Measurements from ENCODE around the gene IL6. TPM values are rescaled to one million over a fixed set of nuclear protein-coding genes. Genes with fewer than 3 reads are reported as not detected.
"Not testable (repeated sequence)": the region's sequence is repeated elsewhere in the genome, so short reads cannot be mapped to it uniquely, and the experiment has no call there.

IL6 gene
- total RNA-seq, 1 donor: 36.0 TPM

DNA sequence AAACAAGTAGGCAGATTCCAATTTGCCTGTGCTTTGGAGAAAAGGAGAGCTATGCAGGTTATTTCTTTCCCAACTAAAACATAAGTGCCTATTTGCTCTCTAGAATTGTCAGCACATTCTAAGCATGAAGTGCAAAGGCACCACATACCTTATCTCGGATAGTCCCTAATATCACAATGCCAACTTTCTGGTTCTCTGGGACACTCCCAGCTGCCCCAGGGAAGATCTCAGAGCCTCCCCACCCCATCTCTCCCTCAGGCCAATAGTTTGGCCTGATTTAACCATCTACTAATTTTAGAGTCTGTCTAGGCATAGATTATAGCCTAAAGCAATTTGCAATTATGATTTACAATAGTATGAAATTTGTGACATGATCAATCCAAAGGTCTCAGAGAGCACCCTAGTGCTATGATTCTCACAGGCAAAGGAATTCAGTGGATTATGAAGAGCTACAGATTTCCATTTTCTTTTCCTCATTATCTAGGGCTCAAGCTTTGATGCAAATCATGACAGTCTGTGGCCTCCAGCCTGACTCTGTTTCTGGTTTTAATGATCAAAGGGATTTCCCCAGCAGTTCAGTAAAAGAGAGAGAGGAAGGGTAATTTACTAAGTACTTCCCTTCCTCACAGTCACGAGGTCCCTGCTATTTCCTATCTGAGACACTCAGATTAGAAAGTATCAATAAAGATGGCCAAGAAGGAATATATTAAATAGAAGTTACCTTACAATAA is 29.0 kb upstream of the IL6 start:
- H3K4me3 ChIP-seq (ENCODE audit: low read length): no peak overlapping the region
- no peaks in the 10 kb centered on the region for H3K27me3 ChIP-seq (ENCODE audit: insufficient read depth, low read length)
- no peaks in the 10 kb centered on the region for H3K9me3 ChIP-seq (ENCODE audit: low read depth, low read length)
- H3K4me1 ChIP-seq (ENCODE audit: insufficient read depth, low read length): peaks cover 71% of the 10 kb centered on the region

DNA sequence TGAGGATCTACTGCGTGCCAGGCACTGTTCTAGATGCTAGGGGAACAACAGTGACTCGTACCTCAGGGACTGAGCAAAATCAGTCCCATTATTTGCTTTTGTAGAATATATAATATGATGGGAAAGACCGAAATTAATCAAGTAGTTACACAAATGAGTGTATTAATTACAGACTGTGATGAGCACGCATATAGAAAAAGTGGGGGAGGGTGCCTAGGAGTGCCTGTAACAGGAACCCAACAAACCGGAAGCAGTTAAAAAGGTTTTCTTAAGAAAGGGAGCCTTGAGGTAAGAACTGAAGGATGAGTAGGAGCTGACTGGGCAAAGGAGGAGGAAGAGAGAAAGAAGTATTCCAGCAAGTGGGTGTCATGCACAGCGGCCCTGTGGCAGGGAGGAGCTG is 28.2 kb upstream of the IL6 start:
- H3K4me3 ChIP-seq (ENCODE audit: low read length): no peak overlapping the region
- no peaks in the 10 kb centered on the region for H3K9me3 ChIP-seq (ENCODE audit: low read depth, low read length)
- H3K4me1 ChIP-seq (ENCODE audit: insufficient read depth, low read length): peaks cover 72% of the 10 kb centered on the region
- no peaks in the 10 kb centered on the region for H3K27me3 ChIP-seq (ENCODE audit: insufficient read depth, low read length)

DNA sequence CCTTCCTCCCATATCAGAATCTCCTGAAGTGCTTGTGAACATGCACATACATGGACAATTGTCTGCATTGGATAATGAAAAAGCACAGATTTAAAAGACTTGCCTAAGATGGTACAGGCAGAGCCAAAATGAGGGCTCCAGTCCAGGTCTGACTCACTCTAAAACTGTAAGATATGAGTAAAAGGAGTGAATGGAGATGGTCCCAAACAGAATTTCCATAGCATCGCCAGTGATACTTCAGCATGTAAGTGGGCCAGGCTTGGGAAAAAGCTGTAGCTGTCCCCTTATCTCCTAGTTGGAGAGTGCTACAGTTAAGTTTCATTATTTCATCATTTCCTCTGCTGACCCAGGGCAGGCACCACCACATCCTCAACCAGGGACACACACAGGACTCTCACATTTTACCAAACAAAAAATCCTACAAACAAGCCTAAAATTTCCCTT is 26.4 kb upstream of the IL6 start:
- H3K4me1 ChIP-seq (ENCODE audit: insufficient read depth, low read length): peaks cover 65% of the 10 kb centered on the region
- no peaks in the 10 kb centered on the region for H3K27me3 ChIP-seq (ENCODE audit: insufficient read depth, low read length)
- H3K9me3 ChIP-seq (ENCODE audit: low read depth, low read length): no peaks in the 10 kb centered on the region
- no peak overlapping the region for H3K4me3 ChIP-seq (ENCODE audit: low read length)

DNA sequence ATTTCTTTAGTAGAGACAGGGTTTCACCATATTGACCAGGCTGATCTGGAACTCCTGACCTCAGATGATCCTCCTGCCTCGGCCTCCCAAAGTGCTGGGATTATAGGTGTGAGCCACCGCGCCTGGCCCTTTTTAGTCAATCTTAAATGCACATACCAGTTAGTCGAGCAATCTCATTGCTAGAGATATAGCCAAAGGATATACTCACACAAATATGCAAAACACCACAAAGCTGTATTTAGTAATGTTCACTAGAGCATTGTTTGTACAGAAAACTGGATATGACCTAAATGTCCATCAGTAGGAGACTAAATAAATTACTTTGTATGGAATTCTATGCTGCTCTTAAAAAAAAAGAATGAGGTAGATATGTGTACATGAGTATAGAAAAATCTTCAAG is 24.5 kb upstream of the IL6 start:
- Histone ChIP-seq H3K4me3 (ENCODE audit: low read length) (no peak overlapping the region), H3K9me3 (ENCODE audit: low read depth, low read length) (no peaks in the 10 kb centered on the region)

DNA sequence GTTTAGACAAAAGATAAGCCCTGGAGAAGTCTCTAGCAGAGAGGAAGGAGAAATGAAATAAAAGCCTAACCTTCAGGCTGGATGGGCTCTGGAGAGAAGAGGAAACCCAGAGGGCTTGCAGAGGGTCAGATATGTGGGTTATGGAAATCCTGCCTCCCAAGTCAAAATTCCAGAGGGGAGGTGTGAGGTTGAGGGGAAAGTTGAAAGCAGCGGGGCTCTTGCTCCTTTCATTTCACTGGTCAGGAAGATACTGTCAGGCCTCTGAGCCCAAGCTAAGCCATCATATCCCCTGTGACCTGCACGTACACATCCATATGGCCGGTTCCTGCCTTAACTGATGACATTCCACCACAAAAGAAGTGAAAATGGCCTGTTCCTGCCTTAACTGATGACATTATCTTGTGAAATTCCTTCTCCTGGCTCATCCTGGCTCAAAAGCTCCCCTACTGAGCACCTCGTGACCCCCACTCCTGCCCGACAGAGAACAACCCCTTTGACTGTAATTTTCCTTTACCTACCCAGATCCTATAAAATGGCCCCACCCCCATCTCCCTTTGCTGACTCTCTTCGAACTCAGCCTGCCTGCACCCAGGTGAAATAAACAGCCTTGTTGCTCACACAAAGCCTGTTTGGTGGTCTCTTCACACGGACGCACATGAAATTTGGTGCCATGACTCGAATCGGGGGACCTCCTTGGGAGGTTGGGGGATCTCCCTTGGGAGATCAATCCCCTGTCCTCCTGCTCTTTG is 23.7 kb upstream of the IL6 start:
- H3K4me3 ChIP-seq (ENCODE audit: low read length); H3K27me3 ChIP-seq (ENCODE audit: insufficient read depth, low read length); H3K9me3 ChIP-seq (ENCODE audit: low read depth, low read length): not testable (repeated sequence)
- H3K4me1 ChIP-seq (ENCODE audit: insufficient read depth, low read length): peaks cover 42% of the 10 kb centered on the region

More for the DNA sequence above, 24.5 kb upstream of the IL6 start:
- Histone ChIP-seq H3K27me3 (ENCODE audit: insufficient read depth, low read length) (no peaks in the 10 kb centered on the region), H3K4me1 (ENCODE audit: insufficient read depth, low read length) (peaks cover 50% of the 10 kb centered on the region)

DNA sequence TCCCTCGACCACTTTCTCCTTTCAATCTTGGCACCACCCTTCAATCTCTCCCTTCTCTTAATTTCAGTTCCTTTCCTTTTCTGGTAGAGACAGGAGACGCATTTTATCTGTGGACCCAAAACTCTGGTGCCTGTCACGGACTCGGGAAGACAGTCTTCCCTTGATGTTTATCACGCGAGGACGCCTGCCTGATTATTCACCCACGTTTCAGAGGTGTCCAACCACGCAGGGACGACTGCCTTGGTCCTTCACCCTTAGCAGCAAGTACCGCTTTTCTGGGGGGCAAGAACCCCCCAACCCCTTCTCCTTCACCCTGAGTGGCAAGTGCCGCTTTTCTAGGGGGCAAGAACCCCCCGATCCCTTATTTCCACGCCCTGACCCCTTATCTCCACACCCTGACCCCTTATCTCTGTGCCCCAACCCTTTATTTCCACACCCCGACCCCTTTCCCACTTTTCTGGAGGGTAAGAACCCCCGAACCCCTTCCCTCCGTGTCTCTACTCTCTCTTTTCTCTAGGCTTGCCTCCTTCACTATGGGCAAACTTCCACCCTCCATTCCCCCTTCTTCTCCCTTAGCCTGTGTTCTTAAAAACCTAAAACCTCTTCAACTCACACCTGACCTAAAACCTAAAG is 22.9 kb upstream of the IL6 start:
- not testable (repeated sequence) for H3K4me3 ChIP-seq (ENCODE audit: low read length); H3K27me3 ChIP-seq (ENCODE audit: insufficient read depth, low read length); H3K9me3 ChIP-seq (ENCODE audit: low read depth, low read length)

DNA sequence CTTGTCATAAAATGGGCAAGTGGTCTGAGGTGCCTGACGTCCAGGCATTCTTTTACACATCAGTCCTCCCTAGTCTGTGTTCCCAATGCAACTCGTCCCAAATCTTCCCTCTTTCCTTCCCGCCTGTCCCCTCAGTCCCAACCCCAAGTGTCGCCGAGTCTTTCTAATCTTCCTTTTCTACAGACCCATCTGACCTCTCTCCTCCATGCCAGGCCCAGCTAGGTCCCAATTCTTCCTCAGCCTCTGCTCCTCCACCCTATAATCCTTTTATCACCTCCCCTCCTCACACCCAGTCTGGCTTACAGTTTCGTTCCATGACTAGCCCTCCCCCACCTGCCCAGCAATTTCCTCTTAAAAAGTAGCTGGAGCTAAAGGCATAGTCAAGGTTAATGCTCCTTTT is 22.3 kb upstream of the IL6 start:
- H3K4me1 ChIP-seq (ENCODE audit: insufficient read depth, low read length): peaks cover 31% of the 10 kb centered on the region
- H3K9me3 ChIP-seq (ENCODE audit: low read depth, low read length); H3K4me3 ChIP-seq (ENCODE audit: low read length); H3K27me3 ChIP-seq (ENCODE audit: insufficient read depth, low read length): not testable (repeated sequence)

More for the DNA sequence above, 22.9 kb upstream of the IL6 start:
- H3K4me1 ChIP-seq (ENCODE audit: insufficient read depth, low read length): peaks cover 34% of the 10 kb centered on the region

DNA sequence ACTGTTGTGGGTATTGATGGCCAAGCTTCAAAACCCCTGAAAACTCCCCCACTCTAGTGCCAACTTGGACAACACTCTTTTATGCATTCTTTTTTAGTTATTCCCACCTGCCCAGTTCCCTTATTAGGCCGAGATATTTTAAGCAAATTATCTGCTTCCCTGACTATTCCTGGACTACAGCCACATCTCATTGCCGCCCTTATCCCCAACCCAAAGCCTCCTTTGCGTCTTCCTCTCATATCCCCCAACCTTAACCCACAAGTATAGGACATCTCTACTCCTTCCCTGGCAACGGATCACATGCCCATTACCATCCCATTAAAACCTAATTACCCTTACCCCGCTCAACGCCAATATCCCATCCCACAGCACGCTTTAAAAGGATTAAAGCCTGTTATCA is 21.1 kb upstream of the IL6 start:
- H3K4me1 ChIP-seq (ENCODE audit: insufficient read depth, low read length): peaks cover 19% of the 10 kb centered on the region
- not testable (repeated sequence) for H3K27me3 ChIP-seq (ENCODE audit: insufficient read depth, low read length); H3K4me3 ChIP-seq (ENCODE audit: low read length); H3K9me3 ChIP-seq (ENCODE audit: low read depth, low read length)

DNA sequence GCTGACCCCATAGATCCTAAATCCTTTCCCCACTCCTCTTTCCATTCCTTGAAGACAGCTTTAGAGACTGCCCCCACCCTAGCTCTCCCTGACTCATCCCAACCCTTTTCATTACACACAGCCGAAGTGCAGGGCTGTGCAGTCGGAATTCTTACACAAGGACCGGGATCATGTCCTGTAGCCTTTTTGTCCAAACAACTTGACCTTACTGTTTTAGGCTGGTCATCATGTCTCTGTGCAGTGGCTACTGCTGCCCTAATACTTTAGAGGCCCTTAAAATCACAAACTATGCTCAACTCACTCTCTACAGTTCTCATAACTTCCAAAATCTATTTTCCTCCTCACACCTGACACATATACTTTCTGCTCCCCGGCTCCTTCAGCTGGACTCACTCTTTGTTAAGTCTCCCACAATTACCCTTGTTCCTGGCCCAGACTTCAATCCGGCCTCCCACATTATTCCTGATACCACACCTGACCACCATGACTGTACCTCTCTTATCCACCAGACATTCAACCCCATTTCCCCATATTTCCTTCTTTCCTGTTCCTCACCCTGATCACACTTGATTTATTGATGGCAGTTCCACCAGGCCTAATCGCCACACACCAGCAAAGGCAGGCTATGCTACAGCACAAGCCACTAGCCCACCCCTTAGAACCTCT is 19.8 kb upstream of the IL6 start:
- not testable (repeated sequence) for H3K9me3 ChIP-seq (ENCODE audit: low read depth, low read length); H3K4me3 ChIP-seq (ENCODE audit: low read length); H3K27me3 ChIP-seq (ENCODE audit: insufficient read depth, low read length)
- H3K4me1 ChIP-seq (ENCODE audit: insufficient read depth, low read length): peaks cover 10% of the 10 kb centered on the region

DNA sequence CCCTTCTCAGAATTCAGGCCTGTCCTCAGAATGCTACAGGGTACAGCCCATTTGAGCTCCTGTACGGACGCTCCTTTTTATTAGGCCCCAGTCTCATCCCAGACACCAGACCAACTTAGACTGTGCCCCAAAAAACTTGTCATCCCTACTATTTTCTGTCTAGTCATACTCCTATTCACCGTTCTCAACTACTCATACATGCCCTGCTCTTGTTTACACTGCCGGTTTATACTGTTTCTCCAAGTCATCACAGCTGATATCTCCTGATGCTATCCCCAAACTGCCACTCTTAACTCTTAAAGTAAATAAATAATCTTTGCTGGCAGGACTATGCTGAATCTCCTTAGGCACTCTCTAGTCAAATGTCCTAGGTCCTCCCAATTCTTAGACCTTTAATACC is 18.8 kb upstream of the IL6 start:
- peaks cover 11% of the 10 kb centered on the region for H3K4me1 ChIP-seq (ENCODE audit: insufficient read depth, low read length)
- H3K4me3 ChIP-seq (ENCODE audit: low read length); H3K9me3 ChIP-seq (ENCODE audit: low read depth, low read length); H3K27me3 ChIP-seq (ENCODE audit: insufficient read depth, low read length): not testable (repeated sequence)

DNA sequence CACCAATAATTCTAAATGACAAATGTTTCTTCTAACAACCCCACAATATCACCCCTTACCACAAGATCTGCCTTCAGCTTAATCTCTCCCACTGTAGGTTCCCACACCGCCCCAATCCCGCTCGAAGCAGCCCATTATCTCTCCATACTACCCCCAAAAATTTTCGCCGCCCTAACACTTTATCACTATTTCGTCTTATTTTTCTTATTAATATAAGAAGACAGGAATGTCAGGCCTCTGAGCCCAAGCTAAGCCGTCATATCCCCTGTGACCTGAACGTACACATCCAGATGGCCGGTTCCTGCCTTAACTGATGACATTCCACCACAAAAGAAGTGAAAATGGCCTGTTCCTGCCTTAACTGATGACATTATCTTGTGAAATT is 18.3 kb upstream of the IL6 start:
- not testable (repeated sequence) for H3K9me3 ChIP-seq (ENCODE audit: low read depth, low read length); H3K27me3 ChIP-seq (ENCODE audit: insufficient read depth, low read length); H3K4me3 ChIP-seq (ENCODE audit: low read length)
- H3K4me1 ChIP-seq (ENCODE audit: insufficient read depth, low read length): peaks cover 11% of the 10 kb centered on the region

DNA sequence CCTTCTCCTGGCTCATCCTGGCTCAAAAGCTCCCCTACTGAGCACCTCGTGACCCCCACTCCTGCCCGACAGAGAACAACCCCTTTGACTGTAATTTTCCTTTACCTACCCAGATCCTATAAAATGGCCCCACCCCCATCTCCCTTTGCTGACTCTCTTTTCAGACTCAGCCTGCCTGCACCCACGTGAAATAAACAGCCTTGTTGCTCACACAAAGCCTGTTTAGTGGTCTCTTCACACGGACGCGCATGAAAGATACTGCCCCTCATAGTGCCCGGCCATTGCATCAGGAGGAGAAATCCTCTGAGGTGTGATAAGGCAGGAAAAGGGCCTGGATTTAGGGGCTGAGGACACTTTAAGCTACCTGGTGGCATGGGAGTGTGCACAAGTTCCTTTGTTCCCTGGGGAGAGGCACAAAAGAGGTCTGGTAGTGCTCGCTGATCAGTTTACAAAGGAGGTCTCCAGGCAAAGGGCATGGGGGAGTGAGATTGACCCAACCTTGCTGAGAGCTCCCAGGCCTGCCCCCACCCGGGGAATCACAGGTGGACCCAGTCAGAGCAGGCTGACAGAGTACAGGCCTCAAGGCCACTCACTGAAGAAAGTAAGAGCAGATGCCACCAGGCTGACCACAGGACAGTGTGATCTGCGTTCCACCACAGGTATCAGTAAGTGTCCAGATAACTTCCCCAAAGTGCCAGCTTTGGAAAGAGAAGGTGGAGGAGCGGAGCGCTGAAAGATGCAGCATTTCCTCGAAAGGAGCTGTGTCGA is 17.8 kb upstream of the IL6 start:
- H3K4me1 ChIP-seq (ENCODE audit: insufficient read depth, low read length): peaks cover 11% of the 10 kb centered on the region
- H3K9me3 ChIP-seq (ENCODE audit: low read depth, low read length); H3K27me3 ChIP-seq (ENCODE audit: insufficient read depth, low read length); H3K4me3 ChIP-seq (ENCODE audit: low read length): not testable (repeated sequence)

DNA sequence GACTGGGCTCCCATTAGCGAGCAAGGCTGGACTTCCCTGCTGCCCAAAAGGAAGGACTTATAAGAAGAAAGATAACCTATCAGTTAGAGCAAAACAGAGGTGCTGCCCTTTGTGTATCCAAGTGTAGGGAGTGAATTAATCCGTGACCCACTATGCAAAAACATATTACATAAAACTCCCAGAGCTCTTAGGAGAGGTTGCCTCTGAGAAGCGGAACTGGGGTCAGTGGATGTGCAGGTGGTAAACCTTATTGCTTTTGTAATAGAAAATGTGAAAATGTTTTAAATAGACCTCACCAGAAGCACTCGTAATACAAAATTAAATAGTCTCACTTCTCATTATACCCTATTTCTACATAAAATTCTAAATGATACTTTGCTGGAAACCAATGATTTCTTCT is 17.1 kb upstream of the IL6 start:
- Histone ChIP-seq H3K4me1 (ENCODE audit: insufficient read depth, low read length) (peaks cover 11% of the 10 kb centered on the region), H3K4me3 (ENCODE audit: low read length) (no peak overlapping the region), H3K9me3 (ENCODE audit: low read depth, low read length) (no peaks in the 10 kb centered on the region), H3K27me3 (ENCODE audit: insufficient read depth, low read length) (no peaks in the 10 kb centered on the region)

DNA sequence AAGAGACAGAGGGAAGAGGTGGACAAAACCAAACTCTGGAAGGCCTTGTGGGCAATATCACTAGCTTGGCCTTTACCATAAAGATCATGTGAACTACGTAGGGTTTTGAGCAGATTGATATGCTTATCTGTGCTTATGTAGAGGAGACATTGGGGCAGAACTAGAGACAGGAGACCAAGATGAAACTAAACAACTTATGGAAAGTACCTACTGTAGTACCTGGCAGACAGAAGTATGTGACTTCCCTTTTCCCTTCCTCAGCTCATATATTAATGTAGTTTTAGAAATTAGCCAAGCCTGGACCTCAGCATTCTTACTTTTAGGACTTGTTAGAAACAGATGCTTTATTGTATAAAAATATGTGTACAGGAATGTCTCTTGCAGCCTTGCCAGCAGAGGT is 14.0 kb upstream of the IL6 start:
- Histone ChIP-seq H3K27me3 (ENCODE audit: insufficient read depth, low read length) (no peaks in the 10 kb centered on the region), H3K9me3 (ENCODE audit: low read depth, low read length) (no peaks in the 10 kb centered on the region), H3K4me1 (ENCODE audit: insufficient read depth, low read length) (peaks cover 11% of the 10 kb centered on the region), H3K4me3 (ENCODE audit: low read length) (no peak overlapping the region)

DNA sequence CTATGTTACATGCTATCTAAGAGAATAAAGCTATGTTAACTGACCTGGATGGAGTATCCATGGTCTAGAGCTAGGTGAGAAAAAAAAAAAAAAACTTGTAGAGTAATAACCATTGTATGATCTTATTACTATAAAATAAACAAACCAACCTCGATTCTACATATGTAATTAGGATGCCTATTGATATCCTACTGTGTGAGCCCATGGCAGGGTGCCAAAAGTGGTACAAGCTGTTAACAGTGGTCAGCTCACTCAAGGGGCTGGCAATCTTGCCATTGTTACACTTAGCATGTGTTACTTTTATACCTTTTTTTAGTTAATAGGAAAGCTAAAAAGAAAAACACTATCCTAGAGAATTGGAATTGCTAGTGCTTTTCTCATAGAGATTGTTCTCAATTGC is 13.5 kb upstream of the IL6 start:
- no peaks in the 10 kb centered on the region for H3K9me3 ChIP-seq (ENCODE audit: low read depth, low read length)
- peaks cover 11% of the 10 kb centered on the region for H3K4me1 ChIP-seq (ENCODE audit: insufficient read depth, low read length)
- H3K27me3 ChIP-seq (ENCODE audit: insufficient read depth, low read length): no peaks in the 10 kb centered on the region
- H3K4me3 ChIP-seq (ENCODE audit: low read length): no peak overlapping the region
